GM12864 (cell line): ENCODE results near the gene HSF5.

Experiments used
- DNase-seq: peaks from one replicate; pipeline ENCODE4 v3.0.0-alpha.2; 2011; ENCODE audit warnings: low read depth
- H3K4me3 ChIP-seq: 2 replicates; pipeline ENCODE4 v1.5.1; 2011; ENCODE audit warnings: mild to moderate bottlenecking, low read depth, low read length, control low read depth
- TF ChIP-seq, protein P1 (sequence below): IDR thresholded peaks from 2 replicates; pipeline ENCODE4 v1.5.1; 2011; ENCODE audit warnings: low read depth, mild to moderate bottlenecking, moderate library complexity, low read length, control low read depth, inconsistent platforms; ENCODE audit errors: missing control alignments

Gene HSF5, protein sequence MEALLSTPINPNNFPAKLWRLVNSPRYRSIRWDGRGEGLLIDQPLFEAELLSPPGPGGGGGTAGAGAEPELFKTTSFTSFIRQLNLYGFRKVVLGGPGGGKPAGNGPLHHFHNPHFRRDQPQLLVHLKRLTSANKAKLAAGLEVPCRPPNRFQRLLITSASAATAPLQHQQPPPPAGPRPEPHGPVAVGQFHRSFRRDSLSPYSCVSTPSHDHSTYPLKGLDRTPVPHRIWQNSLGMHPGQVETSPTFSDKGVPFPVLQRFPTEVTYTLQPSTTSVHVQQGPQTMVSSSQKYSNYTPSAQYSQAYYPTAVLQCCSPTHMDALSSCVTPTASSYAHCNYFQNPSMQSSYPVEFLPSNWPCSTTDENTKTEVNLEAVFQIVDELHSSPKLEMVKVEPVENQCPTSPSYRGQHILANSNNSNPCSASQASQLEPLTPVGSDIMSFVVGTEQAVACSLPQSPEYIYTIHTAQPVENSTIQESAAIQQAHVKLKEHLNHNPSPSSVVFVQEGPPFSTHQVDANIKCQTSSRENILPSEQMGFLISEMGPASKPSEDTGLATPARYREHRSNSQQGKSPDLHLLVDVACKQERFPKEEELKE

DNA sequence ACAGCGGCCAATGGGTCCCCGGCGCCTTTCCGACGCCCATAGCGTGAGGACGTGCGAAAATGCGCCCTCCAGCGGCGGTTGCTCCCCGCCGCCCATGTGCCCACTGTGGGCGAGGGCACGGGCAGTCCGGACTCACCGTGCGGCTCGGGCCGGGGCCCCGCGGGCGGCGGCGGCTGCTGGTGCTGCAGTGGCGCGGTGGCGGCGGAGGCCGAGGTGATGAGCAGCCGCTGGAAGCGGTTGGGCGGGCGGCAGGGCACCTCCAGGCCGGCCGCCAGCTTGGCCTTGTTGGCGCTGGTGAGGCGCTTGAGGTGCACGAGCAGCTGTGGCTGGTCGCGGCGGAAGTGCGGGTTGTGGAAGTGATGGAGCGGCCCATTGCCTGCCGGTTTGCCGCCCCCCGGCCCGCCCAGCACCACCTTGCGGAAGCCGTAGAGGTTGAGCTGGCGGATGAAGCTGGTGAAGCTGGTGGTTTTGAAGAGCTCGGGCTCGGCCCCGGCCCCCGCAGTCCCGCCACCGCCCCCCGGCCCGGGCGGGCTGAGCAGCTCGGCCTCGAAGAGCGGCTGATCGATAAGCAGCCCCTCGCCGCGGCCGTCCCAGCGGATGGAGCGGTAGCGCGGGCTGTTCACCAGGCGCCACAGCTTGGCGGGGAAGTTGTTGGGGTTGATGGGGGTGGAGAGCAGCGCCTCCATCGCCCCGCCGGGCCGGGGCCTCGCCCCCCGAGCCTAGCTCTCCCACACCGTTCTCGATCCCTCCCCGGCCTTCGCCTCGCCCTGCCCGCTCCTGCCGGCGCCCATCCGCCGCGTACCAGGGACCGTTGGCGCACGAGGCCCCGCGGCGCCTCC, at the start of gene HSF5:
TSS of gene HSF5 (minus strand) at position 820 of the 839 bp plus-strand sequence. CDS start at position 686, 134 bp downstream.
- no peak for DNase-seq

GRCh38 chr17:58537266-58537665, 49.1 kb upstream of the HSF5 start:
- TF ChIP-seq, protein P1, sequence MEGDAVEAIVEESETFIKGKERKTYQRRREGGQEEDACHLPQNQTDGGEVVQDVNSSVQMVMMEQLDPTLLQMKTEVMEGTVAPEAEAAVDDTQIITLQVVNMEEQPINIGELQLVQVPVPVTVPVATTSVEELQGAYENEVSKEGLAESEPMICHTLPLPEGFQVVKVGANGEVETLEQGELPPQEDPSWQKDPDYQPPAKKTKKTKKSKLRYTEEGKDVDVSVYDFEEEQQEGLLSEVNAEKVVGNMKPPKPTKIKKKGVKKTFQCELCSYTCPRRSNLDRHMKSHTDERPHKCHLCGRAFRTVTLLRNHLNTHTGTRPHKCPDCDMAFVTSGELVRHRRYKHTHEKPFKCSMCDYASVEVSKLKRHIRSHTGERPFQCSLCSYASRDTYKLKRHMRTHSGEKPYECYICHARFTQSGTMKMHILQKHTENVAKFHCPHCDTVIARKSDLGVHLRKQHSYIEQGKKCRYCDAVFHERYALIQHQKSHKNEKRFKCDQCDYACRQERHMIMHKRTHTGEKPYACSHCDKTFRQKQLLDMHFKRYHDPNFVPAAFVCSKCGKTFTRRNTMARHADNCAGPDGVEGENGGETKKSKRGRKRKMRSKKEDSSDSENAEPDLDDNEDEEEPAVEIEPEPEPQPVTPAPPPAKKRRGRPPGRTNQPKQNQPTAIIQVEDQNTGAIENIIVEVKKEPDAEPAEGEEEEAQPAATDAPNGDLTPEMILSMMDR: no peak
- H3K4me3 ChIP-seq: no peak overlapping the region
- DNase-seq: no peak

More for the DNA sequence above, at the start of gene HSF5:
- H3K4me3 ChIP-seq: no peak within 1 kb of the TSS
- TF ChIP-seq, protein P1: peak; percentile 26

- TF ChIP-seq, protein P1: no peak
- DNase-seq: no peak
Observed at GRCh38 chr17:58536542-58536941, 48.3 kb upstream of the HSF5 start.

GRCh38 chr17:58535431-58535830, 47.2 kb upstream of the HSF5 start:
- TF ChIP-seq, protein P1: no peak
- DNase-seq: no peak
- no peak overlapping the region for H3K4me3 ChIP-seq

More at GRCh38 chr17:58536542-58536941, 48.3 kb upstream of the HSF5 start:
- no peak overlapping the region for H3K4me3 ChIP-seq

DNA sequence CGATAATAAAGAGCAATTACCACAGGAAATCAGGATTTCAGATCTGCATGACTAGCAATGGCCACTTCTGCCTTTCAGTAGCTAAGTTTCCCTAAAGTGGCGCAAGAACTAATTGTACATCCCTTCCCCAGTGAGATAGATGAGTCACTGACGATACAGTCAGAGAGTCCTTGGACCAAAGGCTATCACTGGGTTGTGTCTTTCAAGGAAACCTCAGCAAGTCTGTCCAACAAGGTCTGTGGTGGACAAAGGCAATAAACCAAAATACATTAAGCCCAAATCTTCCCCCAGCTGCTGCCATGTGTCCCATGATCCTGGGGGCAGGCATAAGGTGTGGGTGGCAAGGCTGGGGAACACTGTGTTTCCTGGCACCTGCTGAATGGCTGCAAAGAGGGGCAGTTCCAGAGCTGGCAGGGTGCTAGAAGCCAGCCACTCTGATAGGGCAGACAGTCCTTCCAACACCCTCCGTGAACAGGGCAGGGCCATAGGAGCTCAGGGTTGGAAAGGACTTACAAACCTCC, 46.8 kb upstream of the HSF5 start:
- no peak for DNase-seq
- no peak overlapping the region for H3K4me3 ChIP-seq
- TF ChIP-seq, protein P1: no peak

DNA sequence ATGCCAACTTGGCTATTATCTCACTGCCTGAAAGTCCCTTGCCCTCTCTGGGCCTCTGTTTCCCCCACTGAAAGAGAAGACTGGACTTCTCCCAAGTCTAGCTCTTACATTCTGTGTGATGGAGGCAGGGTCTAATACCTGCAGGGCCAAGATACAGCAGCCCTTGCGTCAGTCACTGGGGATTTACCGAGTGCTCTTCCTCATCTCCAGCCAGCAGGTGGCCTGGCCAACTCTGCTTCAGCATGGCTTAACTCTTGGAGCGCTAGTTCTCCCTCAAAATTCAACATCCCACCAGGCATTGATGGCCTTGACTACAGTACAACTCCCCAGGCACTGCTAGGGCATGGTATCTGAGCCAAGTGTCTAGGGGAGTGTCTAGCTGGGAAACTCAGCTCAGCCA, 46.1 kb upstream of the HSF5 start:
- TF ChIP-seq, protein P1: peak; percentile 9
- H3K4me3 ChIP-seq: no peak overlapping the region
- DNase-seq: no peak
